ENCODE measurements around the gene SAMD4B. TPM values are rescaled to one million over a fixed set of nuclear protein-coding genes. Genes with fewer than 3 reads are reported as not detected.
A peak's percentile ranks its signal among the peaks of the same experiment; 100 is the strongest.
"Not testable (repeated sequence)": the region's sequence is repeated elsewhere in the genome, so short reads cannot be mapped to it uniquely, and the experiment has no call there.

The SAMD4B gene
- total RNA-seq, 1 donor from 2014 or later: 22.4 TPM

- Histone ChIP-seq H3K27me3 (ENCODE audit: control insufficient read depth in 3 of 3, insufficient read depth in 3 of 3, low read length in 3 of 3) (peaks cover 41 to 49% (median 48%) of the 10 kb centered on the region in 3 donors), H3K4me3 (ENCODE audit: low read length in 3 of 3) (no peak overlapping the region), H3K27ac (ENCODE audit: low read depth, low read length) (no peak overlapping the region)
These were observed 38.6 kb upstream of the SAMD4B start for GRCh38 chr19:39303373-39304184.

DNA sequence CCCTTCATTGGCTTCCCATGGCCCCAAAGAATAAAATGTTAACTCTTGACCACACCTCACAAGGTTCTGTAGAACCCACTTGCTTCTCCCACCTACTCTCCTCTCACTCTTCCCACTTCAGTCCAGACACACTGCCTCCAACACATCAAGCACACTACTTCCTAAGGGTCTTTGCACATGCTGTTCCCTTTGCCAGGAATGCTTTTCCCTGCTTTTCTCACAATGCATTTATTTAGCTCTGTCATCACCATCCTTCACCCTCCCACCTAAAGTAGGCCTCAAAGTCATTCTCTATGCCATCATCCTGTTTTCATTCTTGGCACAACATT is 38.1 kb upstream of the SAMD4B start:
- H3K27ac ChIP-seq (ENCODE audit: low read depth, low read length): no peak overlapping the region
- H3K4me3 ChIP-seq (ENCODE audit: low read length in 3 of 3): peak overlapping the region in 1 of 3 donors; percentile 12
- H3K4me1 ChIP-seq (ENCODE audit: control insufficient read depth in 3 of 3, insufficient read depth in 3 of 3, low read length in 3 of 3): no peaks in the 10 kb centered on the region
- no peaks in the 10 kb centered on the region for H3K36me3 ChIP-seq (ENCODE audit: control insufficient read depth in 3 of 3, insufficient read depth in 3 of 3, low read length in 3 of 3)
- no peak overlapping the region for H3K9ac ChIP-seq (ENCODE audit: low read depth in 1 of 3, low read length in 3 of 3)
- H3K9me3 ChIP-seq (ENCODE audit: control insufficient read depth in 3 of 3, low read length in 3 of 3): no peaks in the 10 kb centered on the region
- H3K27me3 ChIP-seq (ENCODE audit: control insufficient read depth in 3 of 3, insufficient read depth in 3 of 3, low read length in 3 of 3): peaks cover 46 to 53% (median 52%) of the 10 kb centered on the region in 3 donors

More at GRCh38 chr19:39303373-39304184, 38.6 kb upstream of the SAMD4B start:
- Histone ChIP-seq H3K36me3 (ENCODE audit: control insufficient read depth in 3 of 3, insufficient read depth in 3 of 3, low read length in 3 of 3) (no peaks in the 10 kb centered on the region), H3K9me3 (ENCODE audit: control insufficient read depth in 3 of 3, low read length in 3 of 3) (no peaks in the 10 kb centered on the region), H3K9ac (ENCODE audit: low read depth in 1 of 3, low read length in 3 of 3) (no peak overlapping the region), H3K4me1 (ENCODE audit: control insufficient read depth in 3 of 3, insufficient read depth in 3 of 3, low read length in 3 of 3) (no peaks in the 10 kb centered on the region)

DNA sequence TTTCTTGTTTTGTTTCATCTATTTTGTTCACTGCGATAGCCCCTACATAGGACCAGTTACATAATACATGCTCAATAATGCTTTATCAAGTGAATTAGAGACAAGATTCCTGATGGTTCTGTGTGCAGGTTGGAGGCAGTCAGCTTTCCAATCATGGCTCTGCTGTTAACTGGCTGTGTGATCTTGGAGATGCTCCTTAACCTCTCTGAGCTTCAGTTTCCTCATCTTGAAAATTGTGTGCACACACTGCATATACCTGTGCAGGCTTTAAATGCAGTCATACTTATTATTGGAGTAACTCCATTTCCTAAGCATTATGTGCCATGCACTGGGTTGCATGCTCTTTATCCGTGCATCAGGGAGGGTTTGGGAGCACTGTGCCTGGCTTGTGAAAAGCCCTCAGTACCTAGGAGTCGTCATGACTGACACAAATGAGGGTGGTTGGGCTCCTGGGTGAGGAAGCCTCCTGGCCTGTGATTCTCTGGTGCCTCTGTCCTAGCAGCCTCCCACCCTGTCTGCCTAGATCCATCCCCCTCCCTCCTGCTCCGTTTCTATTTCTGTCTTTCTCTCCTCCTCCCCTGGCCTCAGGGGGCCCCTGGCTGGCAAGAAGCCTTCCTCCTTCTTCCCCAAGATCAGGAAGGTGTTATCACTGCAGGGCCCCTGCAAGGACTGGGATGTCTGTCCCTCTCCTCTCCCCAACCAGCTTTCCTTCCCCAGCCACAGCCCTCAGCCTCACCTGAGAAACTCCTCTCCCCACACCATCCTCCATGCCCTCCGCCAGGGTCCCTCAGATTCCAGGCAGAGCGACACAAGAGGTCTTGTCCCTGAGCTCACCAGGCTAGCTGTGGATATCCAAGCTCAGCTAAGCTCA is 37.3 kb upstream of the SAMD4B start:
- Histone ChIP-seq H3K9ac (ENCODE audit: low read depth in 1 of 3, low read length in 3 of 3) (no peak overlapping the region), H3K27ac (ENCODE audit: low read depth, low read length) (no peak overlapping the region), H3K27me3 (ENCODE audit: control insufficient read depth in 3 of 3, insufficient read depth in 3 of 3, low read length in 3 of 3) (peaks cover 46 to 58% (median 56%) of the 10 kb centered on the region in 3 donors), H3K4me3 (ENCODE audit: low read length in 3 of 3) (no peak overlapping the region), H3K4me1 (ENCODE audit: control insufficient read depth in 3 of 3, insufficient read depth in 3 of 3, low read length in 3 of 3) (no peaks in the 10 kb centered on the region), H3K36me3 (ENCODE audit: control insufficient read depth in 3 of 3, insufficient read depth in 3 of 3, low read length in 3 of 3) (no peaks in the 10 kb centered on the region), H3K9me3 (ENCODE audit: control insufficient read depth in 3 of 3, low read length in 3 of 3) (no peaks in the 10 kb centered on the region)

DNA sequence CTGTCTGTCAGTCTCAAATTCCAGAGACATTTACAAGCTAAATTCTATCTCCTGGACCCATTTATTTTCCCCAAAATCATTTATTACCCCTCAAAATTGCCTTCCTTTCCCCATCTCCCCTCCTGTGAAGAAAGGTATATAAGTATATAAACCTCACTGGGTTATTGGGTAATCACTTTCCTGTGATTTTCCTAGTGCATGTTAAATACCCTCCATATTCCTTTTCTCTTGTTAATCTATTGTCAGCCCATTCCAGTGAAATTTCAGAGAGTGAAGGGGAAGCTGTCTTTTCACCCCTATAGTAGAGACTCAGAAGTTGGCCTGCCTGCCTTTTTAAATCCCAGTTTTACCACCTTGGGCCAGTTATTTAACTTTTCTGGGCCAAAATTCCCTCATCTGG is 36.1 kb upstream of the SAMD4B start:
- H3K4me1 ChIP-seq (ENCODE audit: control insufficient read depth in 3 of 3, insufficient read depth in 3 of 3, low read length in 3 of 3): no peaks in the 10 kb centered on the region
- H3K27ac ChIP-seq (ENCODE audit: low read depth, low read length): no peak overlapping the region
- no peak overlapping the region for H3K4me3 ChIP-seq (ENCODE audit: low read length in 3 of 3)
- no peak overlapping the region for H3K9ac ChIP-seq (ENCODE audit: low read depth in 1 of 3, low read length in 3 of 3)
- H3K9me3 ChIP-seq (ENCODE audit: control insufficient read depth in 3 of 3, low read length in 3 of 3): no peaks in the 10 kb centered on the region
- peaks cover 50 to 65% (median 63%) of the 10 kb centered on the region in 3 donors for H3K27me3 ChIP-seq (ENCODE audit: control insufficient read depth in 3 of 3, insufficient read depth in 3 of 3, low read length in 3 of 3)
- no peaks in the 10 kb centered on the region for H3K36me3 ChIP-seq (ENCODE audit: control insufficient read depth in 3 of 3, insufficient read depth in 3 of 3, low read length in 3 of 3)

GRCh38 chr19:39307046-39307821 is 35.0 kb upstream of the SAMD4B start:
- H3K27ac ChIP-seq (ENCODE audit: low read depth, low read length): no peak overlapping the region
- no peaks in the 10 kb centered on the region for H3K36me3 ChIP-seq (ENCODE audit: control insufficient read depth in 3 of 3, insufficient read depth in 3 of 3, low read length in 3 of 3)
- no peak overlapping the region for H3K9ac ChIP-seq (ENCODE audit: low read depth in 1 of 3, low read length in 3 of 3)
- H3K27me3 ChIP-seq (ENCODE audit: control insufficient read depth in 3 of 3, insufficient read depth in 3 of 3, low read length in 3 of 3): peaks cover 53 to 70% (median 65%) of the 10 kb centered on the region in 3 donors
- no peaks in the 10 kb centered on the region for H3K4me1 ChIP-seq (ENCODE audit: control insufficient read depth in 3 of 3, insufficient read depth in 3 of 3, low read length in 3 of 3)
- no peaks in the 10 kb centered on the region for H3K9me3 ChIP-seq (ENCODE audit: control insufficient read depth in 3 of 3, low read length in 3 of 3)
- no peak overlapping the region for H3K4me3 ChIP-seq (ENCODE audit: low read length in 3 of 3)

DNA sequence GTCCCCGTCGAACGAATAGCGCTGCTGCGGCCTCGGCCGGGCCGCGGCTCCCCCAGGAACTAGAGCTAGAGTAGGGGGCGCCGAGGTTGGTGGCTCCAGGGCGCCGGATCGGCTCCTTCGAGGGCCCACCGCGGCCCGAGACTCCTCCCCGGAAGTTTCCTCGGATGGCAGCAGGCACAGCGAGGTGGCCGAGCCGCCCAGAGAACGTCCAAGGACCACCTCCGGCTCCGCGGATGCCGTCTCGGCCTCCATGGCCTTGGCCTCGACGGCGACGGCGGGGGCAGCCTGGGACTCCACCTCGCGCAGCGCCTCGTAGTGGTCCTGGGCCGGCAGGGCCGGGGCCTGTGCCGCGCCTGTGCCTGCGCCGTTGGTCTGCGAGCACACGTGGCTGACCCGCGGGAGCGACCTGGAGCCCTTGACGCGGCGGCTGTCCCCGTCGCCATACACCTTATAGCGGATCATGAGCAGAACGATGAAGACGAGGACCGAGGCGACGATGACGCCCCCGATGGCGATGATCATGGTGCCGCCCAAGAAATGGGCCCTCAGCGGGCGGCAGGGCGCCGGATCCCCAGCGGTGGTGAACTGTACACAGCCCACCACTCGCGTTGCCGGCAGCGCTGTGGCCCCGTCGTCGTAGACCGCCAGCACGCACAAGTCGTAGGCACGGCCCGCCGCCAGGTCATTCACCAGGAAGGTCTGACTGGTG is 34.2 kb upstream of the SAMD4B start:
- H3K36me3 ChIP-seq (ENCODE audit: control insufficient read depth in 3 of 3, insufficient read depth in 3 of 3, low read length in 3 of 3): no peaks in the 10 kb centered on the region
- no peaks in the 10 kb centered on the region for H3K4me1 ChIP-seq (ENCODE audit: control insufficient read depth in 3 of 3, insufficient read depth in 3 of 3, low read length in 3 of 3)
- no peak overlapping the region for H3K27ac ChIP-seq (ENCODE audit: low read depth, low read length)
- peaks cover 53 to 70% (median 66%) of the 10 kb centered on the region in 3 donors for H3K27me3 ChIP-seq (ENCODE audit: control insufficient read depth in 3 of 3, insufficient read depth in 3 of 3, low read length in 3 of 3)
- H3K9me3 ChIP-seq (ENCODE audit: control insufficient read depth in 3 of 3, low read length in 3 of 3): no peaks in the 10 kb centered on the region
- H3K4me3 ChIP-seq (ENCODE audit: low read length in 3 of 3): peak overlapping the region in 1 of 3 donors; percentile 13
- H3K9ac ChIP-seq (ENCODE audit: low read depth in 1 of 3, low read length in 3 of 3): no peak overlapping the region

DNA sequence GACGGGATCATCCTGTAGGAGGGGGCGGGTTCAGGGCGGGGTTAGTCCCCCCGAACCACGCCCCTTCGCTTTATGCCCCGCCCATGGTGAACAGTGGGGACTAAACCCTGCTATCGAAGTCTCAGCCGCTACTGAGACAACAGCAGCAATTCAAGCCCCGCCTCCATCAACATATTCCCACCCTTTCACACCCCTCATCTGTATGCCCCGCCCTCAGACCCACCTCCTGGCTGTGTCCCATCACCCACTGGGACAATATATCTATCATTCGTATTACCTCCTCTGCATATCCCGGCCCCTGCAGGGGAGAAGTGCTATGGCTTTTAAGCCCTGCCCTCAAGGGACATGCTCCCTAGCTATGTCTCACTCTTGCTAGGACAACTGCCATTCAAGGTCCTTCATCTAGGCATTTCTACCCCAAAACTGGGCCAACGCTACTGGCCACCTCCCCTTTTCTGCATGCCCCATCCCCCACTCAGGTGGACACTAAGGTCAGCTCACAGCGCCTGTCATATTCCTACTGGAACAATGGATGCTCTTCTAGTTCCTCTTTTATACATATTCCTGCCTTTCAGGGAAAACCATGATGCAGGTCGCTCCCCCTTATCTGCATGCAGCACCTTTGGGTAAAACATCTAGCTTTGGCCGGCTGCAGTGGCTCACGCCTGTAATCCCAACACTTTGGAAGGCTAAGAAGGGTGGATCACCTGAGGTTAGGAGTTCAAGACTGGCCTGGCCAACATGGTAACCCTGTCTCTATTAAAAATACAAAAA is 33.5 kb upstream of the SAMD4B start:
- H3K36me3 ChIP-seq (ENCODE audit: control insufficient read depth in 3 of 3, insufficient read depth in 3 of 3, low read length in 3 of 3): no peaks in the 10 kb centered on the region
- peaks cover 51 to 67% (median 62%) of the 10 kb centered on the region in 3 donors for H3K27me3 ChIP-seq (ENCODE audit: control insufficient read depth in 3 of 3, insufficient read depth in 3 of 3, low read length in 3 of 3)
- H3K9ac ChIP-seq (ENCODE audit: low read depth in 1 of 3, low read length in 3 of 3): no peak overlapping the region
- H3K27ac ChIP-seq (ENCODE audit: low read depth, low read length): no peak overlapping the region
- H3K4me1 ChIP-seq (ENCODE audit: control insufficient read depth in 3 of 3, insufficient read depth in 3 of 3, low read length in 3 of 3): no peaks in the 10 kb centered on the region
- H3K9me3 ChIP-seq (ENCODE audit: control insufficient read depth in 3 of 3, low read length in 3 of 3): no peaks in the 10 kb centered on the region
- H3K4me3 ChIP-seq (ENCODE audit: low read length in 3 of 3): no peak overlapping the region

DNA sequence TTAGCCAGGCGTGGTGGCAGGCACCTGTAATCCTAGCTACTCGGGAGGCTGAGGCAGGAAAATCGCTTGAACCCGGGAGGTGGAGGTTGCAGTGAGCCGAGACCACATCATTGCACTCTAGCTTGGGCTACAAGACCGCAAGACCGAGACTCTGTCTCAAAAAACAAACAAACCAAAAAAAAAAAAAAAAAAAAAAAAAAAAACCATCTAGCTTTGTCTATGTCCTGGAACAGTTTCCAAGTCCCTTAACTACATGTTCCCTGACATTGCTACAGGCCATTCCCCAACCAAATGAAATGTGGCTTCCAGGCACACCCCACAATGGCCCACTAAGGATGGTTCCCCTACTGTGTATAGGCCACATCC is 32.9 kb upstream of the SAMD4B start:
- not testable (repeated sequence) for H3K4me3 ChIP-seq (ENCODE audit: low read length in 3 of 3); H3K9me3 ChIP-seq (ENCODE audit: control insufficient read depth in 3 of 3, low read length in 3 of 3); H3K36me3 ChIP-seq (ENCODE audit: control insufficient read depth in 3 of 3, insufficient read depth in 3 of 3, low read length in 3 of 3); H3K27ac ChIP-seq (ENCODE audit: low read depth, low read length); H3K9ac ChIP-seq (ENCODE audit: low read depth in 1 of 3, low read length in 3 of 3); H3K4me1 ChIP-seq (ENCODE audit: control insufficient read depth in 3 of 3, insufficient read depth in 3 of 3, low read length in 3 of 3)
- peaks cover 45 to 63% (median 60%) of the 10 kb centered on the region in 3 donors for H3K27me3 ChIP-seq (ENCODE audit: control insufficient read depth in 3 of 3, insufficient read depth in 3 of 3, low read length in 3 of 3)
